T-helper 2 cell treated with Interferon-gamma antibody and Interleukin-4, amounts not matched to agents 5 μg/mL and 100 μg/mL, for 36 hours (primary cell): ENCODE data around the gene ZNF605.

Experiments used
- DNase-seq: peaks from one replicate; pipeline ENCODE4 v3.0.0; 2021; ENCODE audit warnings: low spot score
- H3K27ac Mint-ChIP-seq: one replicate; pipeline ENCODE4 v1.8.0; 2021; ENCODE audit warnings: mild to moderate bottlenecking, mixed read lengths
- H3K27me3 Mint-ChIP-seq: one replicate; pipeline ENCODE4 v1.8.0; 2021; ENCODE audit warnings: low read depth, mixed read lengths
- H3K36me3 Mint-ChIP-seq: one replicate; pipeline ENCODE4 v1.8.0; 2021; ENCODE audit warnings: low read depth, mixed read lengths
- H3K4me1 Mint-ChIP-seq: one replicate; pipeline ENCODE4 v1.8.0; 2021; ENCODE audit warnings: low read depth, mixed read lengths
- H3K4me3 Mint-ChIP-seq: one replicate; pipeline ENCODE4 v1.8.0; 2022; ENCODE audit warnings: mild to moderate bottlenecking, moderate library complexity, mixed read lengths
- H3K9me3 Mint-ChIP-seq: one replicate; pipeline ENCODE4 v1.8.0; 2021; ENCODE audit warnings: mixed read lengths

The ZNF605 gene

DNA sequence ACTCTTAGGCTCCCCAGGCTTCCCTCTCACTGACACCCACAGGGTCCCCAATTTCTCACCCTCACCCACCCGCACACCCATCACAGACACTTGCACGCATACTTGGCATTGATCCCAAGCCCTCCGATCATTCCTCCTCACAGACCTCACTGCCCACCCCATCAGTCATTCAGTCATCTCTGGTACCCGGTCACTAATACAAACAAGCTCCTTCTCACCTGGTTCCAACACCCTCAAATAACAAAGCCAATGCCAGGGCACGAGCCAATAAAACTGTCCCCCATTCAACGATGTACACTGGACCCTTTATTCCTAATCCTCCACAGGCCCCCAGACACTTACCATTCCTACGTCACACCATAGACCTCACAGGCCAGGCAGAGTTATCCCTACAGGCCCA is 2.3 kb downstream of the ZNF605 start:
- DNase-seq: no peak
- H3K36me3 Mint-ChIP-seq: peaks cover 33% of the 10 kb centered on the region
- no peak overlapping the region for H3K4me3 Mint-ChIP-seq
- peaks cover 9% of the 10 kb centered on the region for H3K4me1 Mint-ChIP-seq
- H3K9me3 Mint-ChIP-seq: peaks cover 34% of the 10 kb centered on the region
- H3K27ac Mint-ChIP-seq: no peak overlapping the region
- H3K27me3 Mint-ChIP-seq: no peaks in the 10 kb centered on the region

DNA sequence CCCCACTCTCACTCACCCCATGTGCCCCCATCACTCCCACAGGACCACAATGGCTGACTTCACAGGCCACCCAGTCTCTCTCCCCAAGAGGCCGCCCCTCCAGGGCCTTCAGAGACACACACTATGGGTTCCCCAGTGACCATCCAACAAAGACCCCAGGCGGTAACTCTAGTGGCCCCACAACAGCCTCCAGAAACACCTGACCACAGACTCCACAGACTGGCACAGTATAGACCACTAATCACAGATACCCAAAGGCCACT is 3.0 kb downstream of the ZNF605 start:
- no peak for DNase-seq
- Mint-ChIP-seq H3K27me3 (no peaks in the 10 kb centered on the region), H3K27ac (no peak overlapping the region), H3K9me3 (peaks cover 40% of the 10 kb centered on the region), H3K36me3 (peaks cover 39% of the 10 kb centered on the region), H3K4me3 (no peak overlapping the region), H3K4me1 (peaks cover 9% of the 10 kb centered on the region)

DNA sequence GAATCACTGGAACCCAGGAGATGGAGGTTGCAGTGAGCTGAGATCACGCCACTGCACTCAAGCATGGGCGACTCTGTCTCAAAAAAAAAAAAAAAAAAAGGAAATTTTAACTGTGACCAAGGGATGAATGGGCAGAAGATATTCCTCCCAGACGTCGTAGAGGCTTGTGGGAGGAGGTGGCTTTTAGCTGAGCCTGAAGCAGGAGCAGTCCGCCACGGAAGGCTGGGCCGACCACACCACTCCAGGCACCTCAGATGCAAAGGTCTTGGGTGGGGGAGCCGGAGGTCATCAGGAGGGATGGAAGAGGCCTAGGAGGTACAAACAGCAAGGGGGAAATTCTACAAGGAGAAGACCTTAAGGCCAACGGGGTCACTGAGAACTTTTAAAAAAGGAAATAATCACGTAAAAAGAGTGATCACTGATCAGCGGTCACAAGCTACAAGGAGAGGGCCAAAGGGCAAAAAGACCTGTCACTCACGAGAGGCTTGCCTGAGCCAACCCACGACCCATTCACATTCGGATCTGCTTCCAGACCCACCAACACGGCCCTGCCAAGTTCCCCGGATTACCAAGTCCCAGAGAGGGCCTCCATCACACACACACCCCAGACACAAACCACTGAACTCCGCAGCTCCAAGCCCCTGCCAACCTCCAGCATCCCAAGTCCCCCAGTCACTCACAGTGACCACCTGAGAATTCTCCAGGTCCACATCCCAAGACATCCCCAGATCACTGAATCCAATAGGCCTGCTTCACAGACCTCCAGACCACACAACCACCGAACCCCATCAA is 3.5 kb downstream of the ZNF605 start:
- no peak overlapping the region for H3K27ac Mint-ChIP-seq
- no peak for DNase-seq
- no peaks in the 10 kb centered on the region for H3K27me3 Mint-ChIP-seq
- H3K4me1 Mint-ChIP-seq: peaks cover 9% of the 10 kb centered on the region
- H3K9me3 Mint-ChIP-seq: peaks cover 43% of the 10 kb centered on the region
- no peak overlapping the region for H3K4me3 Mint-ChIP-seq
- H3K36me3 Mint-ChIP-seq: peaks cover 43% of the 10 kb centered on the region

DNA sequence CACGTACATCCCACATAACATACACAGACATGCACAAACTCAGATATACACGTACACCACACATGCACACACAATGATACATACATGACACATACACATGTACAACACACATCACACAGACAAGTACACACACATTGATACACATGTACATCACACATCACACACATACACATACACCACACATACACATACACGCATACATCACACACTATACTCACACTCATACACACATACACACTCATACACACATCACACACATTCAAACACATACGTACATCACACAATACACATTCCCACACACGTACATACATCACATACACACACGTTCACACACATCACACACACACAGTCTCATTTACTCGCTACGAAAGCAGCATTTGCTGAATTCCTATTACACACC is 4.5 kb downstream of the ZNF605 start:
- DNase-seq: no peak
- Mint-ChIP-seq H3K27ac (no peak overlapping the region), H3K36me3 (peaks cover 45% of the 10 kb centered on the region), H3K4me3 (no peak overlapping the region), H3K9me3 (peaks cover 42% of the 10 kb centered on the region), H3K27me3 (no peaks in the 10 kb centered on the region), H3K4me1 (peaks cover 8% of the 10 kb centered on the region)

DNA sequence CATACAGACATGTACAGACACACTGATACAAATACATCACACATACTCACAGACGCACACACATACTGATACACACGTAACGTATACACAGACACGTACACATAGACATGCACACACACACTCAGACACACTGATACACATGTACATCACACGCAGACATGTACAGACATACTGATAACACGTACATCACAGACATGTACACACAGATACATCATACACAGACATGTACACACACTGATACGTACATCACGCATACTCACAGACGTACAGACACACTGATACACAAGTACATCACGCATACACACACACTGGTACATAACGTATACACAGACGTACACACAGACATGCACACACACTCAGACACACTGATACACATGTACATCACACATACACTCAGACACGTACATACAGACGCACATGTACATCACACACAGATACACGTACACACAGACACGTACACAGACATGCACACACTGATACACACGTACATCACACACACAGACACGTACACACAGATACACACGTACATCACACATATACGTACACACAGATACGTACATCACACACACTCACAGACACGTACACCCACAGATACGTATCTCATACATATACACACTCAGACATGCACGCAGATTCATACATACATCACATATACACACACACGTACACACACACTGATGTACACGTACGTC is 5.1 kb downstream of the ZNF605 start:
- DNase-seq: no peak
- peaks cover 43% of the 10 kb centered on the region for H3K9me3 Mint-ChIP-seq
- no peak overlapping the region for H3K4me3 Mint-ChIP-seq
- no peak overlapping the region for H3K27ac Mint-ChIP-seq
- peaks cover 46% of the 10 kb centered on the region for H3K36me3 Mint-ChIP-seq
- no peaks in the 10 kb centered on the region for H3K27me3 Mint-ChIP-seq
- H3K4me1 Mint-ChIP-seq: peaks cover 7% of the 10 kb centered on the region

DNA sequence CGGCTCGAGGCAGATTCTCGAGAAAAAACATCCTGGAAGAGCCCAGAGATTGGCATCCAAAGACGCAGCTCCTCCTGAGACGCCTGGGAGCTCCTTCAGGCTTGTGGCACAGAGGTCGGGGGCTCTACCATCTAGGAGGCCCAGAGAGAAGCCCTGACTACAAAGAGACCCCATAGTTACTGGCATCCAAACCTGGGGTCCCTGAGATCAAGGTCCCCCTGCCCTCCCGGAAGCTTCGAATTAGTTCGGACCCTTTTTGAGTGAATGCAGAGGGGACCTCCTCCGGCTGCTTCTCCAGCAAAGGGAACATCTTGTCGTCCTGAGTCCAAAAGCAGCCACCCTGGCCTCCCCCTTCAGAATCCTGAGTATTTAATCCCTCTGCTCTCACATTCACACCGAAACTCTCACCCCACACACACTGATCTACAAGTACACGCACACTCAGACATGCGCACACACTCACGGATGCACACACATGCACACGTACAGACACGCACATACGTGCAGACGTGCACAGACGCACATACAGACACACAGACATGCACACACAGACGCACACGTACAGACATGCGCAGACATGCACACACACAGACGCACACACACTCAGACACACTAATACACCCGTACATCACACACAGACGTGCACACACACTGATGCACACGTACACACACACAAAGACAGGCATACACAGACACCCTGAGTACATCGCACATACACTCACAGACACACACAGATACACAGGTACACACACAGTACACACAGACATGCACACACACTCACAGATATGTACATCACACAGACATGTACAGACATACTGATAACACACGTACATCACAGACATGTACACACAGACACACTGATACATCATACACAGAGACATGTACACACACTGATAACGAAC is 5.9 kb downstream of the ZNF605 start:
- DNase-seq: no peak
- no peak overlapping the region for H3K27ac Mint-ChIP-seq
- H3K4me1 Mint-ChIP-seq: peaks cover 6% of the 10 kb centered on the region
- H3K9me3 Mint-ChIP-seq: peaks cover 49% of the 10 kb centered on the region
- H3K27me3 Mint-ChIP-seq: no peaks in the 10 kb centered on the region
- H3K36me3 Mint-ChIP-seq: peaks cover 53% of the 10 kb centered on the region
- no peak overlapping the region for H3K4me3 Mint-ChIP-seq

DNA sequence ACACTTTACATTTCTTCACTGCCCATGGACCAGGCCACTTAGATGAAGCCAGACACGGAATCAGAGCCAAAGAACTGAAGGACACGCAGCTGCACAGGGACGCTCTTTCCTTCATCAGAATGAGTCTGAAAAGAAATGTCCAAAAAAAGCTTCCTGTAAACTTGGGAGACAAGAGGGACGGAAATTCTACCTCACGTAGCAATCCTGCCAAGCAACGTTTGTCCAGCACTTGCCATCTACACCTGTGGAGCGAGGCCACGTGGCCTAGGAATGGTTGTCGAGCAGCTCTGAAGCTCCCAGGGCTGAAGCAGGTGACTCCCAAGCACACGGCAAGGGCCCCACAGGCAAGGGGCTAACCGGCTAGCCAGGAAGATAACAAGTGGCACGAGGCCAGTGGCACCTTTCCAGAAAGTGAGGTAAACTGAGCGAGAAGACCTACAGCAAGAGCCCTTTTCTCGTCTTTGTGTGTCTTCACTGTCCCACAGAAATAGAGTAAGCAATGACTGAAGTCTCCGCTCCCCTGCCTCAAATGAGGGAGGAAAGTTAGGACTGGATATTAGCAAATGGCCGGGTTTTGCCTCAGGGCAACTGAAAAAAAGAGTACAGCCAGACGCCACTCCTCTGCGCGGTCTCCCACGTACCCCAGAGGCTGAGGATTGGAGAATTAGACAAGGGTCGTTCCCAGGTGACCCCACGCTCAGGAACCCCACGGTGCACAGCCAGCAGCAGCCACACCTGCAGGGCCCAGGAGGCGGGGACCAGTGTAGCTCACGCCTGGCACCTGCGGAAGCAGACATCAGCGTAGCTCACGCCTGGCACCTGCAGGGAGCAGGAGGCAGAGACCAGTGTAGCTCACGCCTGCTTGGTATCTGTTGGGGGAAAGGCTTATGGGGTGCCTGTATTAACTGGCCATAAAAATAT is 7.7 kb downstream of the ZNF605 start:
- H3K4me1 Mint-ChIP-seq: no peaks in the 10 kb centered on the region
- DNase-seq: no peak
- H3K4me3 Mint-ChIP-seq: no peak overlapping the region
- H3K36me3 Mint-ChIP-seq: peaks cover 59% of the 10 kb centered on the region
- H3K27me3 Mint-ChIP-seq: no peaks in the 10 kb centered on the region
- H3K9me3 Mint-ChIP-seq: peaks cover 50% of the 10 kb centered on the region
- no peak overlapping the region for H3K27ac Mint-ChIP-seq

DNA sequence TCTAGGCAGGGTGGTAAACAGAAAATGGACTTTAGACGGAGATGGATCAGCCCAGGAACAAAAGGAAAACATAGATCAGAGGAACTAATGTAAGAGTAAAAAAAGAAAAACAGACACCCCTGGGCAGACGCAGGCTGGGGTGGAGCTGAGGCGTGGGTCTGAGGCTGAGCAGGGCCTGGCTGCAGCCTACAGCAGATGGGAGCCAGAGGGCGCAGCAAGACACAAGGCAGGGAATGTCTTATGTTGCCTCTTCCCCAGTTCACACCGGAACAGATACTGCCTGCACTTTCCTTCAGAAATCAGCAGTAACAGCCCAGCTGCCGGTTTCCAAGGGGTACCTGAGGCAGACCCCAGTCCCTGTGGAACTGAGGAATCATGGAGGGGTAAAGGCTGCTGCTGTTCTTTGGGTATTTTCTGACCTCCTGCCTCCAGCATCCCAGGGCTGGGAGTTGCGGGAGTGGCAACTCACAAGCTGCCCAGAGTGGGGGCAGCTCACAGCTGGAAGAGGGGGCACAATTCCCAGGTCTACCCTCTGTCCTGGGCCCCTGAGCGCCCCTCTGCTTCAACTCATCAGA is 9.8 kb downstream of the ZNF605 start:
- H3K4me1 Mint-ChIP-seq: no peaks in the 10 kb centered on the region
- H3K9me3 Mint-ChIP-seq: peaks cover 51% of the 10 kb centered on the region
- no peak overlapping the region for H3K4me3 Mint-ChIP-seq
- no peak for DNase-seq
- H3K36me3 Mint-ChIP-seq: peaks cover 68% of the 10 kb centered on the region
- H3K27me3 Mint-ChIP-seq: no peaks in the 10 kb centered on the region
- no peak overlapping the region for H3K27ac Mint-ChIP-seq

DNA sequence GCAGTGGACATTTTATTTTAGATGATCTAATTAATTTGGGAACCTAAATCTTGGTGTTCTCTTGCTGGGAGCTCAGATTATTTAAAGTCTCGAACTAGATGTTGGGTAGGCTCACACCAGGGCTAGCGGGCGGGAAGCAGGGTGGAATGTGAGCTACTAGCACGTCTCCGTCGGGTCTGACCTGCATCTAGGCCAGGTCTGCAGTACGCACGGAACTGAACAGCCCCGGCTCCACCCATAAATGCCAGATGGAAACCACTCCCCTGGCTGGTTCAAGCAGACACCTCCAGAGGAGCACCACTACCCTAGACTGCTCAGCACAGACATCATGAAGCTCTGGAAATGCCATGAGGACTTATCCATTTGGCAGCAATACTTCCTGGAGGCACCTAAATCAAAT is 10.3 kb downstream of the ZNF605 start:
- Mint-ChIP-seq H3K4me1 (no peaks in the 10 kb centered on the region), H3K4me3 (no peak overlapping the region), H3K36me3 (peaks cover 73% of the 10 kb centered on the region), H3K27me3 (no peaks in the 10 kb centered on the region), H3K9me3 (peaks cover 56% of the 10 kb centered on the region), H3K27ac (no peak overlapping the region)
- DNase-seq: no peak

DNA sequence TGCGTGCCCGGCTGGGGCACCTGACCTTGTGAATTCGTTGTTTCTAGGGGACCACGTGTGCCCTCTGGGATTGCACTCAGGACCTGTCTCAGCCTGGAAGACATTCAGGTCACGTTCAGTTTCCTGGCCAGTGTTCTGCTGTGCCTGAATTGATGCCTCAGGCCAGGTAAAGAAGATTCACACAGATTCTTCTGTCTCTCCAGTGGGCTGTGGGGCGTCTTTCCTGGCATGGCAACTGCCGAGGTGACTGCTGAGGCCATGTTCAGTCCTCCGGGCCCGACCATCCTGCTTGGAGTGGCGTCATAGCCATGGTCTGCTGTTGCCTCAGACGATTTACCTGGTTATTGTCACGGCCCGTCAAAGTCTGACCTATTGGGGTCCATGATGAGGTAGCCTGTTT is 13.5 kb downstream of the ZNF605 start:
- H3K36me3 Mint-ChIP-seq: peaks cover 58% of the 10 kb centered on the region
- no peaks in the 10 kb centered on the region for H3K4me1 Mint-ChIP-seq
- no peak overlapping the region for H3K4me3 Mint-ChIP-seq
- H3K27ac Mint-ChIP-seq: no peak overlapping the region
- H3K27me3 Mint-ChIP-seq: no peaks in the 10 kb centered on the region
- DNase-seq: no peak
- H3K9me3 Mint-ChIP-seq: peaks cover 39% of the 10 kb centered on the region

DNA sequence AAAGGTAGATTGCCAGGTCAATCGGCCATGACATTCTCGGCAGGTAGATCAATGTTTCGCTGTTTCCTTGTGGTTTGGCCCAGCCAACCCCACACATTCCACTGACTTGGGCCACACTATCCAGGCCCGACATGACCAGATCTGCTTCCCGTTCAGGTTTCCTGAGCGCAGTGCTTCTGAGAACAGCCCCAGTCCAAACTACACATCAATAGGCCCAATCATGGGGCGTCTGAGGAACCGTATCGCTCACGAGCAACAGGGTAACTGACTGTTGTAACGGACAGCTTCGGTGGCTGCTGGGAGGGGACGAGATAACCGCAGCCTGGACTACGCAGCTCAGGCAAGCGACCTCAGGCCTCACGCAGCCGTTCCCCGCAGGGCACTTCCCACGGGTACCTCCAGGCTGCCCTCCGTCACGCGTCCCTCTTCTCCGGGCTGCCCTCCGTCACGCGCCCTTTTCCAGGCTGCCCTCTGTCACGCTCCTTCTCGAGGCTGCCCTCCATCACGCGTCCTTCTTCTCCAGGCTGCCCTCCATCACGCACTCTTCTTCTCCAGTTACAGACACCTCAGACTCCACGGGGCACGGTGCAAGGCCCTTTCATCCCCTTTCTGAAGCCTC is 14.7 kb downstream of the ZNF605 start:
- Mint-ChIP-seq H3K27me3 (no peaks in the 10 kb centered on the region), H3K27ac (no peak overlapping the region), H3K4me3 (no peak overlapping the region), H3K4me1 (no peaks in the 10 kb centered on the region), H3K36me3 (peaks cover 56% of the 10 kb centered on the region), H3K9me3 (peaks cover 48% of the 10 kb centered on the region)
- DNase-seq: no peak

DNA sequence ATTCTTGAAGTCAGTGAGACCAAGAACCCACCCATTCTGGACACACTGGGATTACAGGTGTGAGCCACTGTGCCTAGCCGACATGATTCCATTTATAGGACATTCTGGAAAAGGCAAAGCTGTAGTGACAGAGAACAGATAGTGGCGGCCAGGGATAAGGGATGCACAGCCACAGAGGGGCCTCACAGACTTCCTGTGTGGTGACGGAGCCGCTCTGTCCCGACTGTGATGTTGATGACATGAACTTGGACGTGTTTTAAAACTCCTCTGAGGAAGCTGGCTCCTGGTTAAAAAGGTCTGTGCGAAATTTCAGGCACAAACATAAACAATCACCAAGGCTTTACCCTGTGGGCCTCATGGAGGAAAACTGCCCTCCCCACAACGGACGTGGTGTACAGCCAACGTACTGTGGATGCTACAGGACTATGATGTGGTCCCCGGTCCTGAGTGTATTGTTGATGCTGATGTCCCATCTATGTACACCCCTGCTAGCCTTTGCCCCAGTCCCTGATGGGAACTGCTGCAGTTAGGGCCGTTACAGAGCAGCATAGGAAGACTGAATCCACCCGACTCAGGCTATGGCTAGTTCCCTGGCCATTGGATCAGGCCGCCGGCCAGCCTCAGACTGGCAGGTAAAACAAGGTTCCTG is 15.9 kb downstream of the ZNF605 start:
- Mint-ChIP-seq H3K27ac (no peak overlapping the region), H3K36me3 (peaks cover 53% of the 10 kb centered on the region), H3K9me3 (peaks cover 47% of the 10 kb centered on the region), H3K4me3 (no peak overlapping the region), H3K27me3 (no peaks in the 10 kb centered on the region), H3K4me1 (no peaks in the 10 kb centered on the region)
- no peak for DNase-seq
